GM18867 (cell line): ENCODE data around the gene KCNJ6.

Source experiments
- ATAC-seq: cut with Tn5 transposase; IDR thresholded peaks from one replicate; pipeline ENCODE4 v1.9.1; 2021; ENCODE audit warnings: mild to moderate bottlenecking, moderate library complexity; ENCODE audit not compliant: unreplicated experiment

The KCNJ6 gene

DNA sequence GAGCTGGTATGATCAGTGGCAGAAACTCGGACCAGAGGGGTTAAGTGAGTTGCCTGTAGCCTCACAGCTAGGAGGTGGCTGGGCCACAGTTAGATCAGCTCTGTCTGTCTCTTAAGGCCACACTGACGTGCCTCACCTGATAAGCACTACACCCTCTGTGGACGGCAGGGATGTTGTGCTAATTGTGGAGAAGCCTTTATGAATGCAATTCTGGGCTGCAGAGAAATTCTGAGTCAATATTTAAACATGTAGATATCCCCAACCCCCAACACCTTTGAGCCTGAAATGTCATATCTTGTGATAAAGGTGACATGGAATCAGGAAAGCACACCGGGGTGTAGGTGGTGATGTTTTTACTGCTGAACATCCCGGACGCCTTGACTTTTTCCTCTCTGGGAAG lies 88.3 kb downstream of the KCNJ6 start:
- ATAC-seq, result no peak

DNA sequence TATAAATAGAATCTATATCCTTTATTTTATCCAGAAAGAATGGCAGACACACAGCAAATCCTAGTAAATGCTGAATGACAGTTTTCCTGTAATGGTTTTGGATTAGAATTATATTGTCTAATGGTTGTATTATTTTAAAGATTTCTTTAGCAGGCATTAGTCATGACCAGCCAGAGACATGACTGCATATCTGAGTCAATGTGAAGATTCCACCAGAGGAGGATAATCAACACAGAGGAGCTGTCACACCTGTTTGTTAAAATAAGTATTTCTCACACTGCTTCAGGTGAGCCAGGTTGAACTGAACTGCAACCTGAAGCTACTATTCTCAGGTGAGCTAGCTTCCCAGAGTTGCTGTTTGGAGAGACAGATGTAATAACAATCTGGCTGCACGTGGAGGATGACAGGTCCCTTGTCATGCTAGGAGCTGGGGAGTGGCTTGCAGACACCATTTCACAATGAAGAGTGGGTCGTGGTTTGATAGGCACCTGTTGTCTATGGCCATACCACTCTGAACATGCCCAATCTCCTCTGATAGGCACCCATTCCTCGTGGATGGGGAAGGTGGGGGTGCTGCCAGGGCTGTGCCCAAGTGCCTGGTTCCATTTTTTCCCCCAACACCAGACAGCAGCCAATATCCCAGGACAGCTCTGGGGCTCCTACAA lies 94.3 kb downstream of the KCNJ6 start:
- ATAC-seq, result no peak

DNA sequence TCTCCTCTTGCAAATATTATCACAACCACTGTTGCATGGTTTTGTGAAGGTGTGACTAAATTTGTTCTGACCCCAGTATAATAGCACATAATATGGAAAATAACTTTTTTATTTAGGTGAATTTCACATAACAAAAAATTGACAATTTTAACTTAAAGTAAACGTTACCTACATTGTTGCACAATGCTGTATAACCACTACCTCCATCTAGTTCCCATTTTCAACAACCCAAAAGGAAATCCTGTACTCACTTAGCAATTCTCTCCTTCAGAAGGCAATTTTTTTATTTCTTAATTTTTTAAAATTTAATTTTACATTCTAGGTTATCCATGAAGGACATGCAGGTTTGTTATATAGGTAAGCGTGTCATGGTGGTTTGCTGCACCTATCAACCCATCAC lies 95.2 kb downstream of the KCNJ6 start:
- no peak for ATAC-seq

DNA sequence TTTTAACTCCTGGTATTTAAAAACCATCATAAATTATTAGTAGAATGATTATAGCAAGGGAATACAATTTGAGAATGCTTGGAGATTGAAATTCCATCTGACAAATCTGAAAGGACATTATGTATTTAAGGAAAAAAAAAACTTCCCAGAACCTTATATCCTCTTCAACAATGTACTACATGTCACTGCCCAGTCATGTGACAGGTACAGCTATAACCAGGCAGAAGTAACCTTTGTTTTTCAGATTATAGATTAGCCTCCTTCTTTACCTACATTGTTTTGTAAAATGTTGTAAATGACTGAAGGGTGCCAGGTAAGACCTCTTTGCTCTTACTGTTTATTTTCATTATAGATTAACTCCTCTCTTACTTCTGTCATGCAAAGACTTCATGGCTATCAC lies 96.9 kb downstream of the KCNJ6 start:
- no peak for ATAC-seq

DNA sequence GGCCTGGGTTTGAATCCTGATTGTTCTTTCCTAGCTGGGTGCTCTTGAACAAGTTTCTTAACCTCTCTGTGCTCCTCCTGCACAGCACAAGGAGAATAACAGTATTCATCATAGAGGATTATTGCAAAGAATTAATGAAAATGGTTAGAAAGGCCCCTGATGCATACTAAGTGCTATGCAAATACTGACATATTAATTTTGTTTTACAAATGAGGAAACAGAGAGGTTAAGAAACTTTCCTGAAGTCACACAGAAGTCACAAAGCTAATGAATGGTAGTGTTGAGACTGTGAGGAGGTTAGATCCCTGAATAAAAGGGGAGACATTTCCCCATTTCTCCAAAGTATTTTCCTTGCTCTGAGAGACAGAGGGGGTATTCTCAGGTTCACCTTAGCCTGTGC lies 99.0 kb downstream of the KCNJ6 start:
- no peak for ATAC-seq

DNA sequence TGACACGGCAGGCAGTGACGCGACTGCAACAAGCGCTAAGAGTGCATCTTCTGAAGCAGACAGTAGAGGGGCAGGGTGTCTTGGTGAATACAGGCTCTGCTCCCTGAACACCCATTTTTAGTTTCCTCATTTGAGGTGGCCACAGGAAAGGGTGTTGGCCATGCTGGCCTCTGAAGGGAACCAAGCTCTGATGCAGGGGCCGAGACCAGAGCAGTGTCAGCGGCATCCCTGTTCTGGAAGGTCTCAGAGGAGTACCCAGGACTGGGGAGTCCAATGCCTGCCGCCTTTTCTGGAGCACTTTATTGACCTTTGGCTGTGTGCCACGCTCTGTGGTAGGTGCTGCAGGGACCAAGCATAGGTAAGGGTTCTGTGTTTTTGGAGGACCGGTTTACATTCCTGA lies 100.4 kb downstream of the KCNJ6 start:
- ATAC-seq, result no peak

DNA sequence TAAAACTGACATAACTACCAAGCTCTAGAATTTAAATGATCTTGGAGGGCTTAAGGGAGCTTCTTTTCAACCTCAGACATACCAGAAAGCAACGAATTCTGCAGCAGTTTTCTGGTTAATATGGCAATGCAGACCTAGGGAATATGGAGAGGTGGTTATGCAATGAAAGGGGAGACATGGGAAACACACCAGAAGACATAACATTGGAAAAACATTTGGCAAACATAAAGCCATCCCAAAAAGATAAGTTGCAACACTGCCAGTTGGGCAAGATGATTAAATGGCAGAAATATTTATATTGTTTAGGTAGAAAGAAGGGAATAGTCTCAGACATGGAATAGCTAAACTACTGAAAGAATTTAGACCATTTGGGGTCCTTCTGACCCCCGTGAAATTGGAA lies 104.5 kb downstream of the KCNJ6 start:
- ATAC-seq, result no peak

DNA sequence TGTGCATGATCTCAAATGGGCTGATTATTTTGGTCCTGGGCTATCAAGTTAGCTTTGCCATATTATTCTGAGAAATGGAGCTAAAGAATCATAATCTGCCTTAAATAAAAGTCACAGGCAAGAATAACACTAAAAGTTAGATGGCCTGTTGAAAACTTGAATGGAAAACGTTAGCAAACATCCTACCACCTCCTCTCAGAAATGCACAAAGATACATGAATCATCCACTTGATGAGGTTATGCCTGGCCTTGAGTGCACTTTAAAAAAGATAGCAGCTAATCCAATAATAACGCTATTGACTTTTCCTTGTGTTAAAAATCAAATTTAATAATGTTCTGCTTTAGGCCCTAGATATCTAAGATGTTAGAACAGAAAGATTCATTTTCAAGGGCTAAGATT lies 108.0 kb downstream of the KCNJ6 start:
- no peak for ATAC-seq

DNA sequence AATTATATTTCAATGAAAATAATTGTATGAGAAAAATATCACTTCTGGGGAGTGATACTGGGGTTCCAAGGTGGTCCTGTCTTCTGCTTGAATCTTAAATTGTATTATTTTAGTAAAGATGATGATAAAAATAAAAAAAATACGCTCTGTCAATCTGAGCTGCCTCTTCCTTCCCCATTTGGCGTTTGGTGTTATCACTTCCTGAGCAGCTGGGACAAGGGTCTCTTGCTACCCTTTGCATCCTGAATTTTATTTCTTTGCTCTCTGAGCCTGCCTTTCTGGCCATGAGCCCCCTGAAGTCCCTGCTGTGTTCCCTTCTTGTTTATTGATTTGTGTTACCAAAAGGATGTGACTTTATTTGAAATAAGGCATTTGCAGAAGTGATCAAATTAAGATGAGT lies 111.0 kb downstream of the KCNJ6 start:
- no peak for ATAC-seq

DNA sequence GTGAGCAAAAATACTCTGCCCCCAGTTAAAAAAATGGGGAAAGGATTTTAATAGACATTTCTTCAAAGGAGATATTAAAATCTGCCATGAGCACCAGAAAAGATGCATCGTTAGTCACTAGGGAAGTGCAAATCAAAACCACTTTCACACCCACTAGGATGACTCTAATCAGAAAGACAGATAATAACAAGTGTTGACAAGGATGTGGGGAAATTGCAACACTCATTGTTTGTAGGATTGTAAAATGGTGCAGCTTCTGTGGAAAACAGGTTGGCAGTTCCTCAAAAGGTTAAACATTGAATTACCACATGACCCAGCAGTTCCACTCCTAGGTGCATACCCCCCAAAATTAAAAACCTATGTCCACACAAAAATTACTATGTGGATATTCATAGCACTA lies 112.3 kb downstream of the KCNJ6 start:
- ATAC-seq, result no peak

DNA sequence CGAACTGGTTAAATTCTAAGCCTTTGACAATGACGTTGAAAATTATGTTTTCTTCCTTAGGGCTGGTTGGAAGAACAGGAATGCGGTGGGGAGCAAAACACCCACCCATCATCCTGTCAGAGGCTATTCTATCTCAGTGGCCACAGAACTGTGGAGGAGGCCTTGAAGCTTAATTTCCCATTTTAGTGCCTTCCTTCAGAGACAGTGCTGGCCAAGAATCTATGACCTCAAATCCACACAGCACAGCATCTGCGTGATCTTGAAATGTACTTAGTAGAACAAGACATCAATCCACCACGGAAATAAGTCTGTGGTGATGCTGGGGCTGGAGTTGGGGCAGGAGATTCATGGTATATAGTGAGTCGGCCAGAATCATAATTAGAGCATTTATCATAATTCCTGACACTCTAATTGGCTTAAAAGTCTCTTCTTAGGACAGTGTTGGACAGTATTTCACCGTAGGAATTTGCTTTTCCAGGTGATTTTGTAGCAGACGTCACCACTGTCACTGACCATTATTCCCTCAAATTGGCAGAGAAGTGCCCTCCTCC lies 113.1 kb downstream of the KCNJ6 start:
- no peak for ATAC-seq

DNA sequence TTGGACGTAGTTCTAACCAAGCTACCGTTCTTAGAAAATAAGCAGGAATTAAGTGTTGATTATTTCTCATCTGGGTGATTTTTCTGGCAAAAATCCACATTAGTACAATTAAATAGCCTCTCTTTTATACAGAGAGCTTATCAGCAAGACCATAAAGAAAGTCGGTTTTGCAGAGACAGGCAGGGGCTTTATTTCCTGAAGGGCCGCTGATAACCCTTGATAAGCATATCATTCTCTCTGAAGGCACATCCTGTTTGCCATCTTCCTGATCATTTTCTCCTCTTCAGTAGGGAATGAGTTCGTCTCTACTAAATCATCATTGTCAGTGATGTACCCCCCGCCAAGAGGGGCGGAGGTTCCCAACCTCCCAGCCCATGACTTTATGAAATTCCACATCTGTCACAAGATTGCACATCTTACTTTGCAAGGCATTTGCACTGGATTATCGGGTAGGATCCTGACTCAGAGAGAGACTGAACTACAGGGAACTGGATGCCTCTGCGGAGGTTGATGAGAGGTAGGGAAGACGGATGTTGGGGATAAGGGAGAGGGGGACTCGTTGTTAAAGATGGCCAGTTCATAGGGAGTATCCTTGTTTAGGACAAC lies 115.7 kb downstream of the KCNJ6 start:
- no peak for ATAC-seq

DNA sequence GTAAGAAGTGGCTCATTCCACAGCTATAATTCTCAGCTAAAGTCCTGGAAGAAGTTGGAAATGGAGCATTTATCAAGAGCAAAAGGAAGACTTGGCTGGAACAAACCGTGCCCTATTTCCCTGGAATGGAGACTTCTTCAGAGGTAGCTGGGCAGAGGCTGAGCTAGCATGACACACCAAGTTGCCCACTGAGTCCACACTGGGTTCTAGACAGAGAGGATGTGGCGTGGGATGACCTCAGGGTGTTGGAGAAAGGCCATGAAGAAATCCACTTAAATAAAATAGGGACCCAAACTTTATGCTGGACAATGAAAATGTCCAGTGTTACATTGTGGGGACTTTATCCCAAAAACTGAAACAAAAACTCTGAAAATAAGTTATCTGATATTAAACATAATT lies 116.2 kb downstream of the KCNJ6 start:
- ATAC-seq, result no peak

DNA sequence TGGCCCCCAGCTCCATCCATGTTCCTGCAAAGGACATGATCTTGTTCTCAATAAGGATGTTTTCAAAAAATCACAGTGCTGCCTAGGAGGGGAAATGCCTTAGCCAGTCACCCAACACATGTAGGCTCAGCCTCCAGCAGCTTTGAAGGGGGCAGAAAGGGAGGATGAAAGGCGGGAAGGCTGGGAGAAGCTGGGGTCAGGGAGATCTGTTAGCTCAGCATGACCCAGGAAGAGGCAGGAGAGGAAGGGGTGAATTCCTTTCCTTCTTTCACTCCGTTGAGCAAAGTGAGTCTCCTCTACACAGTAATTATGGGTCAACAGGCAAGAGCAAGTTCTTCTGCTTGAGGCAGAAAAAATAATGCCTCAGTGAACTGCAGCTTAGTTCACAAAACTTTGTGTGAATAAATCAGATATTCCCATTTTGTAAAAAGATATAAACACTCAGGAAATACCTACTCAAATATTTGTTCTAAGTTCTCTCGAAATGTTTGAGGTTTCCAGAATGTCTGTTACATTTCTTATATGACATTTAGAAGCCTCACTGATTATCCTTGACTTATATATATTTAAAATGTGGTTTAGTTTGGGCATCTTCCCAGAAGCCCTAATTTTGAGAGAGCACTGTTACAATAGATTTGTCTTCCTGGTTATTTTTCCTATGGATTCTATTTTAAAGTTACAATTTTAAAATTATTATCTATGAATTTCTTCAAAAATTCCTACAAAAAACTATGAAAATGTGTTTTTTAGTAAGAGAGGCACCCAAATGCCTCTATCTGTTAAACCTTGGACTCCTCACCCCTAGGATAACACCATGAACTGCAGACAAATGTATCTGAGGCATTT lies 116.8 kb downstream of the KCNJ6 start:
- no peak for ATAC-seq

DNA sequence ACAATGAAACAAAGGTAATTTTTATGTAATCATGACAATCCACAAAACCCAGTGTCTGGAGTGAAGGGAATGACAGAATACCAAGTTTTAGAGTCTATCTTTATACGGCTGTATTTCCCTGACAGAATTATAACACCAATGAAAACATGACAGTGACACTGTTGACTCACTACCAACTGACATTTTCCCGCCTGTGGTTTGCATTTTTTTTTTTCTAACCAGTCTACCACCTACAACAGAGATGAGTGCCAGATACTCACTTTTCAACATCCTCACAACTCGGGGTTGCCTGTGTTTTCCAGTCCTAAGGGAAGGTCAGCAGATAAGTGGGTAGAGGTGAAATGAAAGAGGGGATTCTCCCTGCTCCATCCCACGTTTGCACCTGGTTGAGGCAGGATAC lies 118.9 kb downstream of the KCNJ6 start:
- no peak for ATAC-seq

DNA sequence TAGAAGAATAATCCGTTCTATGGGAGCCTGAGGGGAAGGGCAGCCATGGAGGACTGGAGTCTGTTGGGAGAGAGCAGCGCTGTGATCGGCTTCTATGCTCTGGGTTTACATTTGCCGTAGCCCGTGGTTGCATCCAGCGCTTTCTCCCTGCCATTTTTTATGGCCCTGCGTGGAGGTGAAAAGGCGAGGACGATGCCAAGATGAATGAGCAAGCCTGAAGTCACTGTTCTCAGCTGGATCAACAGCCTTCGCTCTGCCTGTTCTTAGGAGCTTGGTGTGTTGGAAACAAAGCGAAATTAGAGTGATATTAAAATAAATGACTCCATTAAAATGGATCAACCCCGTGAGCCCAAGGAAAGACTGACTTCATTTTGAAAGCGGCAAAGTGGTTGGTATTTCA lies 120.2 kb downstream of the KCNJ6 start:
- no peak for ATAC-seq

DNA sequence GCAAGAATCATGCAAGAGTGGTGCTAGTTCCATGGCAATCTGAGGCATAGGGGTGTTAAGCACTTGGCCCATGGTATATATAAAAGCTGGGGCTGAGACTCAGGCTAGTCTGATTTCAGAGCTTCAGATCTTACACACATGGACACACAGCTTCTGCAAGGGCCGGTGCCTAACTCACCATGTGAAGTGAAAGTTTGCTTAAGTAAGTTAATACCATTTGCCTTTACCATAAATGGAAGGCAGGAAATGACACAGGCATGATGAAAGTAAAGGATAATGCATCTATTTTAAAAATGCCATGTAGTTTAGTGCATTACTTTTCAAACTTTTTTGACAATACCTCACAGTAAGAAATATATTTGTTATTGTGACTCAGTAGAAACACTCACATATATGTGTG lies 122.6 kb downstream of the KCNJ6 start:
- ATAC-seq, result no peak

DNA sequence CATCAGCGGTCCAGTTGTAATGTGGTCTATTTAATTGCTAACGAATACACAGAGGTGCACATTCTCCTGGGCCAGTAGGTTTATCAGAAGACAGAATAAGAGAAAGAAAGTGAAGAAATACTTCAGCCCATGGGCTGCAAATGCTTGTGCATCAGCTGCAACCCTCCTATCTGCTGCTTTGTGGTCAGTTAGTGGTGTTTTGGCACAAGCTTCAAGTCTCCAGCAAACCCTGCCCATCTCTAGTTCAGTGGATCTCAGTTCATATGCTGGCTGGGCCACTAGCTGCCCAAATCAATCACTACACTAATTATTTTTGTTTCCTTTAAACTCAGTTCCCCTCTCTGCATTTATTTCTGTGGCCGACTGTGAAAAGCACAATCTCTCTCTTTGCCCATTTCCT lies 124.2 kb downstream of the KCNJ6 start:
- ATAC-seq, result no peak

DNA sequence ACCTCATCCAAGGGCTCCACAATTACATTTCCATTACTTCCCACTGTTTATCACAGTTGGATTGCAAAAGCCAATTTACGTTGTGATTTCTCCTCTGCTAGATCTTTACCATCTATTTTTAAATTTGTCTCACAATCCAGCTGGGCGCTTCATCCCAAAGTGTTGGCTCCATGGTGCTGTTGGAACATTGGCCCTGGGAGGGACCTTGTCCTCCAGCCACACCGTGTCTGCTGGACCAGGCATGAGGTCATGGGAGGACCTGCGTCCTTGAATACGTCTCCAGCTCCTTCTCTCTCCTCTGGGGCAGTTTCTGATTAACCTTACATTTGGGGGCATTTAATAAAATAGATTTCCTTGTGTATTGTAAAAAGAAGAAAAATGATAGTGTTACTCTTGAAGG lies 125.4 kb downstream of the KCNJ6 start:
- no peak for ATAC-seq

DNA sequence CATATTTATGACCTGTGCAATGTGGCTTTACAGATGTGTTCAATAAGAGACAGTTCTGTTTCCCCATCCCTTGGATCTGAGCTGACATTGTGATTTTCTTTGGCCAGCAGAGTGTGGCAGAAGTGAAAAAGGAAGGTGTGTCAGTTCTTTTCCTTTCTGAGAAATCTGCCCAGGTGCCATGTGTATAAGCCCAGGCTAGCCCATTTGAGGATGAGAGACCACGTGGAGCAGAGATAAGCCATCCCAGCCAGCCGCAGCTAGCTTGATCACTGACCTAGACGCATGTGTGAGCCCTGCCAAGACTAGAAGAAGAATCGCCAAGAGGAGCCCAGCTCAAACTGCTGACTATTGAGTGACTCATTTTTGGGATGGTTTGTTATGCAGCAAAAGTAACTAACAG lies 127.8 kb downstream of the KCNJ6 start:
- ATAC-seq, result no peak

DNA sequence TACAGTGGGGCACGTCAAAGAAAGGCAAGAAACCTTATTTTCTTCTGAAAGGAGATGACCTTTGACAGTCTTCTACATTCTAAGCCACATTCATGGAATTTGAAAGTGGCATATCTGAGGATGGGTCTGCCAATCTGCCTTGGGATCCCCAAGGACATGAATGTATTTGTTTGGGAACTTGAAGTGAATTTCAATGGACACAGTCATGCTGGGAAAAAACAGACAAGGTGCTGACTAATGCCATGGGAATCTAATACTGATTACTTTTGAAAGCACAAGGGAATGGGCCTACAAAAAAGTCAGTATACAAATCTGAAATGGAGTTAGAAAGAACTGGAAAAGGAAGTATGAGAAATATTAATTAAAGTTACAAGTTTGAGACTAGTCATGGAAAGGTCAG lies 128.8 kb downstream of the KCNJ6 start:
- no peak for ATAC-seq
